H1 (cell line): ENCODE results near the gene CHD6. TPM values are rescaled to one million over a fixed set of nuclear protein-coding genes. Genes with fewer than 3 reads are reported as not detected.

Experiments used
- CTCF ChIA-PET: fragments of 300-600 bp; sonication (Branson Sonifier 250); formaldehyde crosslinking; loops from one replicate; lab custom pipeline; 2021; ENCODE audit not compliant: partially characterized antibody; lab: Charles Lee
- POLR2A ChIA-PET: fragments of 300-600 bp; sonication (Branson Sonifier 250); formaldehyde crosslinking; loops from one replicate; lab custom pipeline; 2021; ENCODE audit warnings: inconsistent platforms; ENCODE audit not compliant: partially characterized antibody; lab: Charles Lee
- DNase-seq, 2 experiments: peaks; one replicate each; pipeline versions ENCODE4 v3.0.0 to v3.0.0-alpha.2; 2010 to 2022; ENCODE audit warnings: low spot score in 2 of 2, low read depth in 1 of 2, mixed read lengths in 1 of 2
- FAIRE-seq: peaks from 2 replicates; lab custom pipeline; 2011; peaks lifted over from hg19 to GRCh38; lab: Jason Lieb, UNC
- H2AFZ ChIP-seq: 2 replicates; pipeline ENCODE4 v1.8.1; 2012; ENCODE audit warnings: low read length, inconsistent platforms
- H2AK5ac ChIP-seq: 2 replicates; pipeline ENCODE4 v1.6.1; 2013; ENCODE audit warnings: low read depth, low read length
- H2BK120ac ChIP-seq: replicated peaks from 2 replicates; pipeline ENCODE3; 2013; ENCODE audit warnings: low read depth, low read length, inconsistent platforms
- H2BK12ac ChIP-seq: 2 replicates; pipeline ENCODE4 v1.6.1; 2013; ENCODE audit warnings: low read depth, low read length
- H2BK15ac ChIP-seq: 2 replicates; pipeline ENCODE4 v1.6.1; 2013; ENCODE audit warnings: low read length
- H2BK20ac ChIP-seq: 2 replicates; pipeline ENCODE4 v1.6.1; 2013; ENCODE audit warnings: low read length
- H2BK5ac ChIP-seq: 2 replicates; pipeline ENCODE4 v1.6.1; 2013; ENCODE audit warnings: low read depth, low read length
- H3K14ac ChIP-seq: 2 replicates; pipeline ENCODE4 v1.6.1; 2013; ENCODE audit warnings: inconsistent platforms; ENCODE audit not compliant: insufficient read length
- H3K18ac ChIP-seq: 2 replicates; pipeline ENCODE4 v1.6.1; 2013; ENCODE audit warnings: low read length; ENCODE audit errors: extremely low read depth
- H3K23ac ChIP-seq: 2 replicates; pipeline ENCODE4 v1.6.1; 2013; ENCODE audit warnings: inconsistent platforms; ENCODE audit not compliant: insufficient read length
- H3K23me2 ChIP-seq: 2 replicates; pipeline ENCODE4 v1.6.1; 2013; ENCODE audit warnings: low read depth, low read length
- H3K27ac ChIP-seq: 2 replicates; pipeline ENCODE4 v1.6.1; 2011; ENCODE audit warnings: low read depth, low read length, inconsistent platforms
- H3K27me3 ChIP-seq, 4 experiments: replicated peaks in 1 of 4; 1 replicate in 1 of 4; 2 replicates in 3 of 4; pipeline versions ENCODE4 v1.6.1 to v1.8.1; 2011 to 2013; ENCODE audit warnings: low read length in 3 of 4, mild to moderate bottlenecking in 3 of 4, inconsistent platforms in 2 of 4, mixed read lengths in 2 of 4, moderate library complexity in 1 of 4; ENCODE audit not compliant: control insufficient read depth in 3 of 4, insufficient read depth in 3 of 4; ENCODE audit errors: extremely low read depth in 1 of 4
- H3K36me3 ChIP-seq, 4 experiments: 2 replicates each; pipeline versions ENCODE4 v1.6.1 to v1.8.1; 2011 to 2013; ENCODE audit warnings: mild to moderate bottlenecking in 4 of 4, low read length in 3 of 4, moderate library complexity in 2 of 4, control low read depth in 1 of 4, inconsistent platforms in 1 of 4; ENCODE audit not compliant: insufficient read depth in 4 of 4, control insufficient read depth in 2 of 4
- H3K4ac ChIP-seq: replicated peaks from 2 replicates; pipeline ENCODE3; 2013; ENCODE audit warnings: low read length, low read depth, mixed read lengths, inconsistent platforms; ENCODE audit not compliant: insufficient read length
- H3K4me1 ChIP-seq, 4 experiments: replicated peaks in 1 of 4; 1 replicate in 1 of 4; 2 replicates in 3 of 4; pipeline versions ENCODE4 v1.6.1 to v1.8.1; 2011 to 2013; ENCODE audit warnings: low read length in 3 of 4, inconsistent platforms in 2 of 4, mixed read lengths in 1 of 4; ENCODE audit not compliant: insufficient read depth in 4 of 4, control insufficient read depth in 3 of 4
- H3K4me2 ChIP-seq, 2 experiments: 2 replicates each; pipeline versions ENCODE4 v1.6.1 to v1.8.1; 2011 to 2013; ENCODE audit warnings: low read depth in 2 of 2, low read length in 2 of 2, control low read depth in 1 of 2, inconsistent platforms in 1 of 2, mild to moderate bottlenecking in 1 of 2; ENCODE audit not compliant: insufficient read depth in 1 of 2
- H3K4me3 ChIP-seq, 4 experiments: fragments of 200-600, 300-600 bp in 1 of 4; sonication (generic), shearing (Covaris generic), sonication (Bioruptor Twin) in 1 of 4; 2 replicates each; pipeline versions ENCODE4 v1.5.1 to v1.8.1; 2011 to 2016; ENCODE audit warnings: low read length in 4 of 4, low read depth in 3 of 4, control low read depth in 2 of 4, inconsistent platforms in 2 of 4, mild to moderate bottlenecking in 2 of 4, mixed read lengths in 1 of 4, moderate library complexity in 1 of 4; ENCODE audit not compliant: insufficient read depth in 2 of 4; ENCODE audit errors: extremely low read depth in 1 of 4
- H3K56ac ChIP-seq: replicated peaks from 2 replicates; pipeline ENCODE3; 2013; ENCODE audit warnings: low read depth, mild to moderate bottlenecking, mixed read lengths, low read length, inconsistent platforms; ENCODE audit not compliant: insufficient read length
- H3K79me1 ChIP-seq: 2 replicates; pipeline ENCODE4 v1.6.1; 2013; ENCODE audit warnings: low read depth, low read length, control low read depth
- H3K79me2 ChIP-seq, 2 experiments: 2 replicates each; pipeline versions ENCODE4 v1.6.1 to v1.8.1; 2012 to 2013; ENCODE audit warnings: low read length in 2 of 2, mild to moderate bottlenecking in 2 of 2, inconsistent platforms in 1 of 2; ENCODE audit not compliant: insufficient read depth in 2 of 2, control insufficient read depth in 1 of 2
- H3K9ac ChIP-seq, 4 experiments: replicated peaks in 1 of 4; 1 replicate in 1 of 4; 2 replicates in 3 of 4; pipeline versions ENCODE4 v1.6.1 to v1.8.1; 2011 to 2013; ENCODE audit warnings: low read depth in 3 of 4, low read length in 3 of 4, control low read depth in 2 of 4, mild to moderate bottlenecking in 2 of 4, moderate library complexity in 2 of 4, inconsistent platforms in 1 of 4; ENCODE audit errors: extremely low read depth in 1 of 4
- H3K9me3 ChIP-seq, 2 experiments: 2 replicates each; pipeline versions ENCODE4 v1.6.1 to v1.8.1; 2012 to 2013; ENCODE audit warnings: mild to moderate bottlenecking in 2 of 2, moderate library complexity in 2 of 2, control low read depth in 1 of 2, inconsistent platforms in 1 of 2, low read depth in 1 of 2, low read length in 1 of 2, mixed read lengths in 1 of 2; ENCODE audit not compliant: insufficient read depth in 2 of 2
- H4K20me1 ChIP-seq, 2 experiments: replicated peaks in 1 of 2; 2 replicates each; pipeline versions ENCODE3 to v1.8.1; 2011 to 2013; ENCODE audit warnings: inconsistent platforms in 2 of 2, low read length in 2 of 2, mild to moderate bottlenecking in 1 of 2; ENCODE audit not compliant: insufficient read depth in 2 of 2, control insufficient read depth in 1 of 2
- H4K5ac ChIP-seq: 2 replicates; pipeline ENCODE4 v1.6.1; 2013; ENCODE audit warnings: low read length, low read depth, mixed read lengths, inconsistent platforms; ENCODE audit not compliant: insufficient read length
- H4K8ac ChIP-seq: 2 replicates; pipeline ENCODE4 v1.8.0; 2013; ENCODE audit warnings: mild to moderate bottlenecking, moderate library complexity, low read length, inconsistent platforms; ENCODE audit not compliant: insufficient read depth; ENCODE audit errors: extremely low read depth
- H4K91ac ChIP-seq: replicated peaks from 2 replicates; pipeline ENCODE3; 2013; ENCODE audit warnings: low read length, mixed read lengths, inconsistent platforms; ENCODE audit not compliant: insufficient read length
- BCL11A ChIP-seq, 2 experiments: IDR thresholded peaks; one replicate each; pipeline ENCODE4 v1.6.1; 2011; ENCODE audit warnings: low read depth in 2 of 2, low read length in 2 of 2, mild to moderate bottlenecking in 2 of 2
- CBX8 ChIP-seq: fragments of 300-800, 300-1000 bp; sonication (generic); IDR thresholded peaks from 2 replicates; pipeline ENCODE4 v1.7.1; 2016; ENCODE audit warnings: low read depth, low read length, borderline replicate concordance
- JUN ChIP-seq: IDR thresholded peaks from 2 replicates; pipeline ENCODE4 v1.6.1; 2011; ENCODE audit warnings: low read depth, mild to moderate bottlenecking, improper control_type of control experiment, low read length
- WGBS, 2 experiments: shearing (Covaris generic) in 1 of 2; methylation state at CpG; one replicate each; pipeline versions ENCODE4 v1.1.6 to v1.1.7; 2013 to 2015; ENCODE audit warnings: low lambda C conversion rate in 2 of 2, mixed read lengths in 2 of 2, inconsistent platforms in 1 of 2, low coverage in 1 of 2, missing lambda C conversion rate in 1 of 2; ENCODE audit not compliant: insufficient replicate concordance in 2 of 2, insufficient coverage in 1 of 2, insufficient read length in 1 of 2; ENCODE audit errors: extremely low coverage in 1 of 2, missing lambda C conversion rate in 1 of 2; 5-methylcytosine and 5-hydroxymethylcytosine counted together
- polyA plus RNA-seq, 7 experiments: library from polyadenylated mRNA; depleted of rRNA in 3 of 7; stranded (reverse) in 5 of 7; unstranded in 2 of 7; fragments of >200 nt in 5 of 7; fragments of 200-250 nt in 2 of 7; gene quantifications; 1 replicate in 5 of 7; 2 replicates in 1 of 7; 4 replicates in 1 of 7; pipeline versions ENCODE4 v1.2.1 to v1.2.3, GENCODE V29; 2011 to 2013; ENCODE audit warnings: missing spikeins in 2 of 7, mixed read lengths in 2 of 7
- total RNA-seq: library from RNA; stranded (reverse); fragmentation: NEBNext Ultra II Directional; extraction: Animal tissue kit (Norgen Biotek cat#: 25700); gene quantifications from 2 replicates; pipeline ENCODE4 v1.2.1, GENCODE V29; 2021

Gene CHD6
- total and polyA plus RNA-seq, 2 of the 8 experiments (the other 6 are each of a cell fraction or from before 2014, with no cell fraction given) = 11.1 to 62.9 TPM

DNA sequence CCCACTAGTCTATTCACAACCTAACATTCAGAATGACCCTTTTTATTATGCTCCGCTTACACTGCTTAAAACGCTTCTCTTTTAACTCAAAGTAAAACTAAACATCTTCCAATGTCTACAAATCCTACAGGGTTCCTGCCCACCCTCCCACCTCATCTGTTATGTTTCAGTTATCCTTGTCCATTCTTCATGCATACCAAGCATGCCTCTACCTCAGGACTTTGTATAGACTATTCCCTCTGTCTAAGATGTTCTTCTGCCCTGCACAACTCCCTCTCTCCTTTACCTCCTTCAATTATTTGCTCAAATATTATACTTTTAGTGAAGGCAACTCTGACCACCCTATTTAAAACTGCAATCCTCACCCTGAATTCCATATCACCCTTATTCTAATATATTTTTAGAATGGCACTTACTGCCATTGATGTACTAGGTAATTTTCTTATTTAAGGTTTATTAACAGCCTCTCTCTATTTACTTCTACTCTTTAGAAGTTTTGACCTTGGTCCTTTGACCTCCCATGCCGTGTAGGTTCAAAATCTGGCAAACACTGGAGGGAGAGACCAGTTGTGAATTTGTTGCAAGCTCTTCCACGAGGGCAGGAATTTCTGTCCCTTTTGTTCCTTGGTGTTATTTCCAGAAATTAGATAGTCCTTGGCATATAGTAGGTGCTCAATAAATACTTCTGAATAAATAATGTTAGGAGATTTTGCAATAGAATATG is 111.8 kb downstream of the CHD6 start:
- no peaks in the 10 kb centered on the region for H3K9me3 ChIP-seq
- H3K23me2 ChIP-seq = no peaks in the 10 kb centered on the region
- ChIA-PET CTCF (no interaction called here), POLR2A (no interaction called here)
- peaks cover 0 to 27% of the 10 kb centered on the region in 2 experiments; a peak in 2 of 4 replicates for H3K79me2 ChIP-seq
- H3K9ac ChIP-seq = no peak overlapping the region
- no peak overlapping the region for H3K18ac ChIP-seq
- no peak overlapping the region for H2BK120ac ChIP-seq
- H3K4me3 ChIP-seq = no peak overlapping the region
- H3K36me3 ChIP-seq = peaks cover 0 to 6% (median 0%) of the 10 kb centered on the region in 4 experiments; a peak in 3 of 8 replicates
- H2AFZ ChIP-seq = no peak overlapping the region
- H3K27ac ChIP-seq = no peak overlapping the region
- no peak overlapping the region for H2BK20ac ChIP-seq
- H4K20me1 ChIP-seq = peaks cover 0 to 2% of the 10 kb centered on the region in 2 experiments
- FAIRE-seq = no peak
- no peak for DNase-seq
- H3K4me1 ChIP-seq = peaks cover 0 to 3% (median 1%) of the 10 kb centered on the region in 4 experiments; a peak in 1 of 7 replicates
- TF ChIP-seq CBX8 (no peak), BCL11A (IDR thresholded peaks at IDR 0.05; ENCODE audit: low read depth in 2 of 2, low read length in 2 of 2) (no peak), JUN (no peak)
- H4K5ac ChIP-seq = no peak overlapping the region
- no peak overlapping the region for H2BK15ac ChIP-seq
- no peaks in the 10 kb centered on the region for H3K27me3 ChIP-seq
- no peak overlapping the region for H4K8ac ChIP-seq
- H3K14ac ChIP-seq = no peak overlapping the region
- H2BK12ac ChIP-seq = no peak overlapping the region
- no peak overlapping the region for H3K4me2 ChIP-seq
- H3K23ac ChIP-seq = no peak overlapping the region
- H2AK5ac ChIP-seq = no peak overlapping the region
- no peak overlapping the region for H2BK5ac ChIP-seq
- 87% methylated on average over 4 of the region's 4 CpGs; no CpG with 5 or more reads in 1 of the 2 experiments for WGBS, 2 experiments
- no peak overlapping the region for H4K91ac ChIP-seq
- no peak overlapping the region for H3K4ac ChIP-seq
- H3K56ac ChIP-seq = no peak overlapping the region
- H3K79me1 ChIP-seq = peaks cover 6% of the 10 kb centered on the region; the same call in 1 of the 2 replicates
